ENCODE data around the gene UMODL1.

The UMODL1 gene

DNA sequence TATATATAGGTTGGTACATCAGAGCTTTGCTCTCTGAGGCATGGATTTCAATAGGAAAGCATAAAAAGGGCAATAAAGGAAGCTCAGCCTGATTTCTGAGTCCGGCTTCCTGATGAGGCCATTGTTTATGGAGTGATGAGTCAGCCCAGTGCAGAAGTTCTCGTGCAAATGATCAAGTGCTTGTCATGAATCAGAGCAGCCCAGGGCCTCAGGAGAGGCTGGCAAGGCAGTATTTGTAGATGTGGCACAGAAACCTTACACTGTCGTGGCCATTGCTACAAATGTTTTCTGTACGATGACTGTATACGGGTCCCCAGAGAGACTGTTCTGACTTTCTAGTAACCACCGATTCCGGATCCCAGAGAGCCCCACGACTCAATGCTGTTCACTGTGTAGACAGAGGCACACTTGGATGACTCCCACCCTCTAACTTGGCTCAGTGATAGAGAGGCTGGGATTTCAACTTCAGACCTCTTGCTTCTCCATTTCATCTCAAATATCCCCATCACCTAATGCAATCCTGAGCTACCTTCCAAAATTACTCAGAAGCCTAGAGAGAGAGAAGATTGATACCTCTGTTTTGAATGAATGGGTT lies 26.8 kb downstream of the UMODL1 start:
- DNase-seq (ENCODE audit: low read depth in 2 of 2) = no peak

GRCh38 chr21:42098957-42099505 lies 27.9 kb downstream of the UMODL1 start:
- no peak for DNase-seq (ENCODE audit: low read depth in 2 of 2)

GRCh38 chr21:42101246-42101645 lies 30.1 kb downstream of the UMODL1 start:
- no peak for DNase-seq (ENCODE audit: low read depth in 2 of 2)

DNA sequence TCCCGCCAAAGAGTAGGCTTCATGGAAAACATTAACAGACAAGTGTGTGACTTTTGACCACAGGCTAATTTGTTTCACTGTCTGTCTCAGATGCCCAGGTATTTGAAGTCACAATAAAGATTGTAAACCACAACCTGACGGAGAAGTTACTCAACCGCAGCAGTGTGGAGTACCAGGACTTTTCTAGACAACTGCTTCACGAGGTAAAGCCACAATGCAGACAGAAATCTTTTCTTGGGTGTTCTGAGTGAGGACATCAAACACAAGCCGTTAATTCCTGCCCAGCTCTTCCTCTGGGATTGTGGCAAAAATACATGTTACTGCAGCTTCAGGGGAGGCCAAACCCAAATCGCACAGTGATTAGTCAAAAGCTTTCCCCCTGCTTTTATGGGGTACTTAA lies 31.0 kb downstream of the UMODL1 start:
- no peak for DNase-seq (ENCODE audit: low read depth in 2 of 2)

DNA sequence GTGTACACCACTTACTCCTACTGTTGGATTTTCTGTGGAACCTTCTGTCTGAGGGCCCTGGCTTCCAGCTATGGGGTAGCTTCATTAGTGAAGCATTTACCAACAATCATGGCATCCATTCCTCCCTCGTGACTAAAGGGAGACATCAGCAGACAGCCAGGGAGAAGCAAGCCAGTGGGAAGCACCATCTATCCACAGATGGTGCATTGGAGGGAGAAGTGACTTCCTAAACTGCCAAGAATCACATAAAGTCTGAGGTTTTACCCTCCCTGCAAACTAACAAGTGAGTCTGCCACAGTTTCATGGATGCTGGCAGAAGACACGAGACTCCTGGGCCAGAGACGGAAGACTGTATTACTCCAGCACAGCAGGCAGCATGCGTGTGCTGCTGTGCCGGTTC lies 31.4 kb downstream of the UMODL1 start:
- DNase-seq (ENCODE audit: low read depth in 2 of 2) = no peak

DNA sequence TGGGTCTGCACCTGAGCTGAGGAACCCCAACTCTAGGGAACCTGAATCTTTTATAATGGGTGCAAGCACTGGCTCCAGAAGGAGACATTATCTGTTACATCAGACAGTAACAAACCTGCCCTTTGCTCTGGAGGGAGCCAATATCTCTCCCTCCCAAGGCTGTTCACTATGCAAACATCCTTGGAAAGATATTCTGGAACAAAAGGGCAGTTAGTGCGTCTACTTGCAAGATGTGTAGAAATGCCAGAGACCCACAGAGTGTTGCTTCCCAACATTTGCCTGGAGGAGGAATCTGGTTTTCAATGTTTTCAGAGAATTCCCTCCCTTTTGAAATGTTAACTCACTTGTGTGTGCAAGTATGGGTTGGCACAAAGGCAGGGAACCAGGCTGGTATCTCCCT lies 31.9 kb downstream of the UMODL1 start:
- no peak for DNase-seq (ENCODE audit: low read depth in 2 of 2)

- DNase-seq (ENCODE audit: low read depth in 2 of 2) = no peak
Observed at GRCh38 chr21:42103843-42104242, 32.7 kb downstream of the UMODL1 start.

DNA sequence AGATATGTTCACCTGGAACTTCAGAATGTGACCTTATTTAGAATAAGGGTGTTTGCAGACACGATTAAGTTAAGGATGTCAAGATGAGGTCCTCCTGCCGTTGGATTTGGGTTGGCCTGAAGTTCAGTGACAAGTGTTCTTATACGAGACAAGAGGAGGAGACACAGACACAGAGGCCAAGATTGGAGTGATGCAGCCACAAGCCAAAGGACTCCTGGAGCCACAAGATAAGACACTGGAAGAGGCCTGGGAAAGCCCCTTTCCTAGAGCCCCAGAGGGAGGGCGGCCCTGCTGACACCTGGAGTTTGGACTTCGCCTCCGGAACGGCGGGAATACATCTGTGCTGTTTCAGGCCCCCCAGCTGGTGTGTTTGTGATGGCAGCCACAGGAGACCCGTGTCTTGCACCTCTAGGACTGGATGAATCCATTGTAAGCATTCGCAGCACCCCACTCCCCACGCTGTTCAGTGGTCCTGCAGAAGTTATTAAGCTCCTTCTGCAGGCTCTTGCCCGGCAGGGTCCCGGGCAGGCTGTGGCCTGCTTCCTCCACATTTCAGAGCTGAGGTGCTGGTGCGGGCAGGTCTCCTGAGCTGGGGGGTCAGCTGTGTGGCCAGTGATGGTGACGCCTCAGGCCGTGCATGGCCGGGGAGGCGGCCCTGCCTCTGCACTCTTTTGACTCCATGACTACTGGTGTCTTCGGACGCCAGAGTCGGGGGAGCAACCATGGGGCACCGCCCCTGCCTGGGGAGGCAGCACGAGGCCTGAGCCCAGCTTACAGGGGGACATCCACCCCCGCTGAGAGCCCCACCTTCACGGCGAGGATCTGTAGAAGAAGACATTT lies 34.6 kb downstream of the UMODL1 start:
- no peak for DNase-seq (ENCODE audit: low read depth in 2 of 2)

DNA sequence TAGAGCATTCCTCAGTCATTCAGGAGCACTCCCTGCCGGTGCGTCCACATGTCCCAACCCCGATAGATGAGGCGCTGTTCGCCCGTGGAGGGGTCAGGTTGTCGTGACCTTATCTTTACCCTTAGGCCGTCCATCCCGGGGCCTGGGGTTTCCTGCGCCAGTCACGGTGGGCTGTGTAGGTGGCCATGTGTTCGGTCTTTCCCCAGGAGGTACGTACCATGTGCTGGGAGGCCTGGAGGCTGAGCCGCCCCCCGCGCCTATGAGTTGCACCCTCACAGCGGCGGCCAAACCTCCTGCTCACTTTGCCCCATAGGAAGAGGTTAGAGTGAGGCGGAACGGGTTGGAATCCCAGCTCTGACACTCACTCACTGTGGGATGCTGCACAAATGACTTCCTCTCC lies 35.3 kb downstream of the UMODL1 start:
- DNase-seq (ENCODE audit: low read depth in 2 of 2) = no peak

DNA sequence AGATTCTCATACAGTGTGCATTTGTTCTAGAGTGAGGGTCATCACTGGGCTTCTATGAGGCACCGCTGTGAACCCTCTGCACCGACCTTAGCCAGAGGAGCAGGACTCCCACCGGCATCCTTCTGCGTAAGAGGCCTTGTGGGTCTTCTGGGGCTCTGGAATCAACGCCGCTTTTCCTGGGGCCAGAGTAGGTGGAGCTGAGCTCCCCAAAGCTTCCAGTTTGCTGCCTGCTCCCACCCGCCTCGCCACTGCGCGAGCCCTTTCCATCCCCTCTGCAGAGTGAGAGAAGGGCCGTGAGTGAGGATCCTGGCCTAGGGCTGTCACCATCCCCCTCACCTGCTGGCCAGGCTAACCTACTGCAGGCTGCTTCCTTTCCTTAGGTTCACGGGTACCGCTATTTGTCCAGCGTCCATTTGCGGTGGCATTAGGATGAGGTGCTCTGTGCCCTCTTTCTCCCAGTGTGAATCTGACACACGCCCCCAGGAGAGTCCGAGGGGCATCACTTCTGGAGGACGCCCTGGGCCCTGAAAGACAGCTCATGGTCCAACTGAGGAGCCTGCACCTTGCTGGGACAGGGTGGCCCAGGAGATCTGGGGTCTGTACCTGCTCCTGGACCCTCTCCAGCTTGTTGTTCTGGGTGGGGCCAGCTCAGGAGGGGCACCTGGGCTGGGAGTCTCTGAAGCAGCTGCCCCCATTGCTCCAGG lies 36.2 kb downstream of the UMODL1 start:
- no peak for DNase-seq (ENCODE audit: low read depth in 2 of 2)

DNA sequence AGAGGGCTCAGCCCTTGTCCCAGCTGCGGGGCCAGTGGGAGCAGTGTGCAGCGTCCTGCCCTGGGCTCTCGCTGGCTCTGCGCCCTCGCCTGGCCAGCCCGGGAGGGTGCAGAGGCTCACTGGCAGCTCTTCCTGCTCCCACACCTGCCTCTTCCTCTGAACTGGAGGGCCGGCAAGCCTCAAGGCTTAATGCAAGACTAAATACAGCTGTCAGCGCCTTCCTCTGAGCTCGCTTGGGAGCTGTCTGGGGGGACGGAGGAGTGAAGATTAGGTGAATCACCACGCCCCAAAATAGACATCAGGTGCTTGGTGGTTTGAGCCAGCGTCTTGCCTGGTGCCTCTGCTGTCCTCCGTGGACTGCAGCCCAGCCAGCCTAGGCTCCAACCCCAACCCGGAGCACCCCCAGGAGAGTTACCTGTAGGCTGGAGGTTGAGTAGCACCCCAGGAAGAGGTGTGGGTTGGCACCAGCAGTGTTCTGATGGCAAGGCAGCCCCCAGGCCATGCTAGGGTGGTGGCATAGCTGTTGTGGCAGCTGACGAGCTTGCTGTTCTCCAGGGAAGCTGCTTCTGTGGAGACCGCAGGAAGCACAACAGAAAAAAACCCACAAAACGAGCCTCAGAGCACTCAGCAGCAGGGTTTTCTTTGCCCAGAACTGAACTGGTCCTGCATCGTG lies 36.9 kb downstream of the UMODL1 start:
- peak; percentile 36 to 63 for DNase-seq (ENCODE audit: low read depth in 2 of 2)

GRCh38 chr21:42108554-42109340 lies 37.6 kb downstream of the UMODL1 start:
- no peak for DNase-seq (ENCODE audit: low read depth in 2 of 2)

- no peak for DNase-seq (ENCODE audit: low read depth in 2 of 2)
Observed at GRCh38 chr21:42109473-42109872, 38.4 kb downstream of the UMODL1 start.

DNA sequence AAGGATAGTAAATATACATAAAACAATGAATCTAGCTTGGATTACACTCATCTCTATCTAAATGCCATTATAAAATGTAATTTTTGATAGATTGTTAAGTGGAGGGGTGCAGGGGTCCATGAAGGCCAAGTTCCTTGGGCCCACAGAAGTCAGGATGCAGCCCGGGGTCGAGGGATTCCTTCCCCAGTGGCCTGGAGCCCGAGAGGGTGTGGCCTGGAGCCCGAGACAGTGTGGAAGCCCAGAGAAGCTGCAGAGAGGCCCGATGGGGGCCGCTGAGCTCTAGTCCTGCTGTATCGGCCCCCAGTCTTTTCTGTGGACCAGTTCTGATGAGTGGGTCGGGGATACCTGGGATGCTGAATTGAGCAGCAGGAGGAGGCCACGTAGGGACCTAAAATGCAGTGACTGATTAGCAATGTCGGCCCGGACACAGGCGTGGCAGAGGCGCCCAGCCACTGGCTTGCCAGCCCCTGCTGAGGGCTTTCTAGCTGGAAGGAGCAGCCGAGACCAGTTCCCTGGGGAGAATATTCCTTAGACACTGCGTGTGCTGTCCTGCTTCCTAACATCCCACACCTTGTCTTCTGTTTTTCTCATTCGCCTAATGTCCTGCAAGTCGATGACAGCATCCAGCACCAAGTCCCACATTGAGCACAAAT lies 38.9 kb downstream of the UMODL1 start:
- no peak for DNase-seq (ENCODE audit: low read depth in 2 of 2)

DNA sequence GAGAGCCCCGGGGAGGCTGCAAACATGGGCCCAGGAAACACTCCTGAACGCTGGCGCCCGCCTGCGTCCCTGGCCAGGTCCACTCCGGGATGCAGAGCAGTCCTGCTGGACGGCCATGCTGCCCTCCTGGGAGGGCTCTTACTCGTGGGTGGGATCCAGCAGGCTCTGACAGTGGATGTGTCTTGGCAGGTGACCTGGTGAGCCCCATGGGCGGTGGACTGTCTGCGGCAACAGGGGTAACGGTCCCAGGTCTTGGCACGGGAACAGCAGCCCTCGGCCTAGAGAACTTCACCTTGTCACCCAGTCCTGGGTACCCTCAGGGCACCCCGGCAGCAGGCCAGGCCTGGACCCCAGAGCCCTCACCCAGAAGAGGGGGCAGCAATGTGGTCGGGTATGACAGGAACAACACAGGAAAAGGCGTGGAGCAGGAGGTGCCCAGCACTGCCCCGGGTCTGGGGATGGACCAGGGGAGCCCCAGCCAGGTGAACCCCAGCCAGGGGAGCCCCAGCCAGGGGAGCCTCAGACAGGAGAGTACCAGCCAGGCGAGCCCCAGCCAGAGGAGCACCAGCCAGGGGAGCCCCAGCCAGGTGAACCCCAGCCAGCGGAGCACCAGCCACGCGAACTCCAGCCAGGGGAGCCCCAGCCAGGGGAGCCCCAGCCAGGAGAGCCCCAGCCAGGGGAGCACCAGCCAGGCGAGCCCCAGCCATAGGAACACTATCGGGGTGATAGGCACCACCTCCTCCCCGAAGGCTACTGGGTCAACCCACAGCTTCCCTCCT lies 39.8 kb downstream of the UMODL1 start:
- no peak for DNase-seq (ENCODE audit: low read depth in 2 of 2)

- no peak for DNase-seq (ENCODE audit: low read depth in 2 of 2)
Observed at GRCh38 chr21:42111470-42111743, 40.3 kb downstream of the UMODL1 start.

DNA sequence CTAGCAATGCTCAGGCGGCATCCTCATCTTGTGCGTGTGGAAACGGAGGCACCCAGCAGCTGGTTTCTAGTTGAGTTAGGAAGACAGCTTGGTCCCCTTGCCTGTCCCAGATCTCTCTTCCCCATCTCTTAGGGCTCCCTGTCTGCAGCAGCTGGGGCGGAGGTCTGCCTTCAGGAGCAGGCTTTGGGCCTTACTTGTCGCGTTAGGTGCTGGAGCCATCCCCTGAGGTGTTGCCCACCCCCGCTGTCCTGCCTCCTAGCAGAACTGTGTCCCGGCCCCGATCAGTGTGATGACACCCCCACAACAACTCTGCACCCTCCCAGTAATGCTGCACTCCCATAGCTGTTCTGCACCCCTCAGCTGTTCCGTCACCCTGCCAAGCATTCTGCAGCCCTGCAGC lies 40.7 kb downstream of the UMODL1 start:
- DNase-seq (ENCODE audit: low read depth in 2 of 2) = no peak

DNA sequence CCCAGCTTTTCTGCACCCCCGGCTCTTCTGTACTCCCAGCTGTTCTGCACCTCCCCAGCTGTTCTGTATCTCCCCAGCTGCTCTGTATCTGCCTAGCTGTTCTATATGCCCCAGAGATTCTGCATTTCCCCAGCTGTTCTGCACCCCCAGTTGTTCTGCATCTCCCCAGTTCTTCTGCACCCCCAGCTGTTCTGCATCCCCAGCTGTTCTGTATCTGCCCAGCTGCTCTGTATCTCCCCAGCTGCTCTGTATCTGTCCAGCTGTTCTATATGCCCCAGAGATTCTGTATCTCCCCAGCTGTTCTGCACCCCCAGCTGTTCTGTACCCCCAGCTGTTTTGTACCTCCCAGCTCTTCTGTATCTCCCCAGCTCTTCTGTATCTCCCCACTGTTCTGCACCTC lies 41.1 kb downstream of the UMODL1 start:
- no peak for DNase-seq (ENCODE audit: low read depth in 2 of 2)

DNA sequence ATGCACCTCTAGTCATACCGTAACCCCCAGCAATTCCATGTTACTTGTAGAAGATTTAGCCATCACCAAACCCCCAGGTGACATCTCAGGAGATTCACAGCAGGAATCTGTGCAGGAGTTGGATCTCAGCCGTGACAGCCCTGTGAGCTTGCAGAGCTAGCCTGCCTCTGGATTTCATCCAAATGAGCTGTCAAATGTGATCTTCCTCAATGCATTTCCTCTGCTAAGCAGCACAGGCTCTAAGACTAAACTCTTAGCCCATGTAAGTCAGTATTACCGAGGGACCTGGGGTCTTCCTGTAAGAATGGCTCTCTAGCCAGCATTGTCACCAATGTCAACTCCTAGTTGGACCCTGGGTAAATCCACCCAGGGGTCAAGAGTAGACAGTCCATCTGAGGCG lies 41.7 kb downstream of the UMODL1 start:
- no peak for DNase-seq (ENCODE audit: low read depth in 2 of 2)

- no peak for DNase-seq (ENCODE audit: low read depth in 2 of 2)
Observed at GRCh38 chr21:42113926-42114409, 42.9 kb downstream of the UMODL1 start.

Measured in stimulated activated CD4-positive, alpha-beta T cell treated with anti-CD3 and anti-CD28 coated beads, Interleukin-15, amount 100 ng/mL, for 48 hours (primary cell).